ENCODE results near the gene CBLB.

Gene CBLB

GRCh38 chr3:105868742-105869530 lies at the start of gene CBLB:
CBLB (minus strand) TSS chr3:105869012; CDS start chr3:105867577, 1,435 bp downstream.
- DNase-seq (ENCODE audit: low read depth, low spot score) = peak; percentile 51

- DNase-seq (ENCODE audit: low read depth, low spot score) = no peak
Measured at GRCh38 chr3:105916767-105917166, 48.0 kb upstream of the CBLB start.

- DNase-seq (ENCODE audit: low read depth, low spot score) = no peak
Measured at GRCh38 chr3:105915524-105915923, 46.7 kb upstream of the CBLB start.

- no peak for DNase-seq (ENCODE audit: low read depth, low spot score)
Measured at GRCh38 chr3:105913616-105914015, 44.8 kb upstream of the CBLB start.

- no peak for DNase-seq (ENCODE audit: low read depth, low spot score)
Measured at GRCh38 chr3:105912891-105913290, 44.1 kb upstream of the CBLB start.

- DNase-seq (ENCODE audit: low read depth, low spot score) = no peak
Measured at GRCh38 chr3:105911496-105911895, 42.7 kb upstream of the CBLB start.

- DNase-seq (ENCODE audit: low read depth, low spot score) = no peak
Measured at GRCh38 chr3:105907777-105908176, 39.0 kb upstream of the CBLB start.

GRCh38 chr3:105906836-105907235 lies 38.0 kb upstream of the CBLB start:
- no peak for DNase-seq (ENCODE audit: low read depth, low spot score)

- DNase-seq (ENCODE audit: low read depth, low spot score) = no peak
Measured at GRCh38 chr3:105906345-105906744, 37.5 kb upstream of the CBLB start.

- DNase-seq (ENCODE audit: low read depth, low spot score) = no peak
Measured at GRCh38 chr3:105905328-105905727, 36.5 kb upstream of the CBLB start.

GRCh38 chr3:105904678-105905284 lies 36.0 kb upstream of the CBLB start:
- DNase-seq (ENCODE audit: low read depth, low spot score) = no peak

- no peak for DNase-seq (ENCODE audit: low read depth, low spot score)
Measured at GRCh38 chr3:105904251-105904650, 35.4 kb upstream of the CBLB start.

- DNase-seq (ENCODE audit: low read depth, low spot score) = no peak
Measured at GRCh38 chr3:105899516-105899915, 30.7 kb upstream of the CBLB start.

- no peak for DNase-seq (ENCODE audit: low read depth, low spot score)
Measured at GRCh38 chr3:105891101-105891500, 22.3 kb upstream of the CBLB start.

GRCh38 chr3:105888621-105889579 lies 20.1 kb upstream of the CBLB start:
- no peak for DNase-seq (ENCODE audit: low read depth, low spot score)

- no peak for DNase-seq (ENCODE audit: low read depth, low spot score)
Measured at GRCh38 chr3:105885256-105885655, 16.4 kb upstream of the CBLB start.

- no peak for DNase-seq (ENCODE audit: low read depth, low spot score)
Measured at GRCh38 chr3:105883798-105884377, 15.1 kb upstream of the CBLB start.

- DNase-seq (ENCODE audit: low read depth, low spot score) = no peak
Measured at GRCh38 chr3:105880681-105881290, 12.0 kb upstream of the CBLB start.

- DNase-seq (ENCODE audit: low read depth, low spot score) = no peak
Measured at GRCh38 chr3:105878061-105878460, 9.2 kb upstream of the CBLB start.

- no peak for DNase-seq (ENCODE audit: low read depth, low spot score)
Measured at GRCh38 chr3:105877336-105877910, 8.6 kb upstream of the CBLB start.

- DNase-seq (ENCODE audit: low read depth, low spot score) = no peak
Measured at GRCh38 chr3:105876780-105877327, 8.0 kb upstream of the CBLB start.

All from activated naive CD8-positive, alpha-beta T cell treated with anti-CD3 and anti-CD28 coated beads, Interleukin-2, amount 50 U/mL, for 16 hours (primary cell).